Fibroblast of gingiva (primary cell): ENCODE measurements around the gene LHPP.

ENCODE experiments used
- DNase-seq: peaks from one replicate; pipeline ENCODE4 v3.0.0-alpha.2; 2011; ENCODE audit warnings: low read depth

The LHPP gene

DNA sequence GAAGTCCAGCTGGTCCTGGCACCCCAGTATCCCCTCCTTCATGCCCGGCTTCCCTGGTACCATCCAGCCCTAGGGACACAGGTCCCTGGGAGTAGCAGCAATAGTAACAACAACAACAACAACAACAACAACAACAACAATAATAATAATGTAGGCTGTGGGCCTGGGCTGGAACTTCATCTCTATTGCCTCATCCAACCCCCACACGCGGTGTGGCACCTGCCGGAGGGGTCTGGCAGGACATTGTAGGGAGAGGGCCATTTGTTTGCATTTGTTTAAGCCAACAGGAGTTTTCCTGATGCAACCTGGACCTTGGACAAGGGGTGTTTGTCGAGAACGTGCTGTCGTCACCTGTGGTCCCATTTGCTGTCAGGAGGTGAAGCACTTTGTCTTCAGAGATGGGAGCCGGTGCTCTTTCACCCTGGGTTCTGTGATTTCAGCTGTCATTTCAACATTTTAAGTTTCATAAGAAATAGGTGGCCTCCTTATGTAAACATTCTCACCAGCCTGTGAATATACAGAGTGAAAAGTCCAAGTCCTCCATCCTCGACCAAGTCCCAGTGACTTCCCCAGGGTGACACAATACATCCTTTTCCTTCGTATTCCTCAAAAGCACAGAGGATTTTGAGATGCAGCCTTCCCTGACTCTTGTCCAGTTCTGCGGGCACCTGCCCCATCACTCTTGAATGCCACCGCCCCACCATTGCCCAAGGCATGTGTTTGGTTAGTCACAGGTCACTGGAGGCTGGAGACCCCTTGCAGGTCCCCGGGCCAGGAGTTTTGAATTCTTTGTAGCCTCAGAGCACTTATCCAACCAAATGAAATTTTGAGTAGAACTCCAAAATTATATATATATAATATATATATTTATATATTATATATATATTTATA, 9.2 kb downstream of the LHPP start:
- no peak for DNase-seq

DNA sequence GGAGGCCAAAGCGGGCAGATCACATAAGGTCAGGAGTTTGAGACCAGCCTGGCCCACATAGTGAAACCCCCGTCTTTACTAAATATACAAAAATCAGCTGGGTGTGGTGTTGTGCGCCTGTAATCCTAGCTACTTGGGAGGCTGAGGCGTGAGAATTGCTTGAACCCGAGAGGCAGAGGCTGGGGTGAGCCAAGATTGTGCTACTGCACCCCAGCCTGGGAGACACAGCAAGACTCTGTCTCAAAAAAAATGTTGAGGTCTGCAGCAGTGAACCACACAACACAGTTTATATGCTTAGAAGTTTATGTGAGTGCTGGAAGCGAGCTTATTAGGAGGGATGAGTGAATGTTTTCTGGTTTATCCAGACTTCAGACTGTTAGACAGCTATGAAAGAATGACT, 10.4 kb downstream of the LHPP start:
- no peak for DNase-seq

DNA sequence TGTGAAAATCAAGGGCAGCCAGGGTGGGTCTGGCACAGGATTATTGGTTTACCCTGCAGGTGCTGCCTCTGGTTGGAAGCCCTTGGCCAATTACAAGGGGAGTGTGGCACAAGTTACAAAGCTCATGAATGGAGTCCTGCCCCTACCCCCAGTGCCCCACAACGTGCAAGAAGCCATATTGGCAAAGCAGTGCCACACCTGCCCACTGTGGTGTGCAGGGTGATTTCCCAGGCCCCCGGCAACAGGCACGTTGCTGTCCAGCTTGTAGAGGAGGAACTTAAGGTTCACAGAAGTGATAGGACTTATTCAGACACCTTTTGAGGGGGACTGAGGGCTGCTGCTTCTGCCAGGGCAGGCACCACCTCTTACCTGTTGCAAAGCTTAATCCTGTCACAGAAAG, 11.4 kb downstream of the LHPP start:
- no peak for DNase-seq

DNA sequence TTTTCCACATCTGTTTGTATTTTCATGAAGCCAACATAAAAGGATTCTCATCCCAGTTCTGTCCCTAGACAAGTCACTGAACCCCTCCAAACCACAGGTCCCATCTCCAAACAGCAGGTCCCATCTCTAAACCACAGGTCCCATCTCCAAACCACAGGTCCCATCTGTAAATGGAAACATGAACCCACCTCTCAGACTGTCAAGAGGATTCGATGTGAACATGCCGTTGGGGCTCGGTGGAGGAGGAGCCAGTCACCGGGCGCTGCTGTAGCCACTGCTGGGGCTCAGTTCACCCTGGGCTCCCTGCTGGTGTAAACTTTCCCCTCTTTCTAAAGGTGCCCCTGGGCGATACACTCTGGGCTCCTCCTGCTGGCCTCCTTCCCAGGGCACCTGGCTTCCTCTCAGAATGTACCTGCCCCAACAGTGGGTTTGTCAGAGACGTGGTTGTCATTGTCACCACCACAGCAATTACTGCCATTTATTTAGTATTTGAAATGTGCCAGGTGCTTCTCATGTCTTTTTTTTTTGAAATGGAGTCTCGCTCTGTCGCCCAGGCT, 13.0 kb downstream of the LHPP start:
- no peak for DNase-seq

DNA sequence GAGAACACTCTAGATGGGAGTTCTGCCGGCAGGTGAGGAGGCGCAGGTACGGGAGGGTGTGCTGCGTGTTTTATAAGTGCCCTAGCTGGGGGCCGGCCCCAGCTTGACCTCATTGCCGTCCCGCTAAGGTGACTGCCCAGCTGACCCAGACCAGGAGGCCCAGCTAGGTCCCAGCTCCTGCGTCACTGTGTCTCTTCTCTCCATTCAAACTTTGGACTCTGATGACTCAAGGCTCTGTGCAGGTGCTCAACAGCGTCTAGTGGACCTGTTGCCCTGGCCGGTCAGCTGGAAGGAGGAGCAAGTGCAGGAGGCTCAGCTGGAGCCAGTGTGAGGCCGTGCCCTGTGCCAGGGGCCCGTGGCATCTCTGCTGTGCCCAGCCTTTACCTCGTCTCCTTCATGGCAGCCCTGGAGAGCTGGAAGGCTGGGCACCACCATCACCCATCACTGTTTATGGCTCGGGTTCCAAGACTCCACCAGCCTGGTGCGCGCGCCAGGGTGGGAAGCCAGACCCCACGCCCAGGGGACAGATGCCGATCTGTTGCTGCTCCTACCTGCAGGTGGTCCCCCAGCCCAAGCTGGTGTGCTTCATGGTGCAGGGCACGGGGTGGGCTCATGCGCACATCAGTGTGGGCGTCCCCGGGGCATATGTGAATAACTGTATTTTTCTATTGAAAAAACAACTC, 14.6 kb downstream of the LHPP start:
- no peak for DNase-seq

DNA sequence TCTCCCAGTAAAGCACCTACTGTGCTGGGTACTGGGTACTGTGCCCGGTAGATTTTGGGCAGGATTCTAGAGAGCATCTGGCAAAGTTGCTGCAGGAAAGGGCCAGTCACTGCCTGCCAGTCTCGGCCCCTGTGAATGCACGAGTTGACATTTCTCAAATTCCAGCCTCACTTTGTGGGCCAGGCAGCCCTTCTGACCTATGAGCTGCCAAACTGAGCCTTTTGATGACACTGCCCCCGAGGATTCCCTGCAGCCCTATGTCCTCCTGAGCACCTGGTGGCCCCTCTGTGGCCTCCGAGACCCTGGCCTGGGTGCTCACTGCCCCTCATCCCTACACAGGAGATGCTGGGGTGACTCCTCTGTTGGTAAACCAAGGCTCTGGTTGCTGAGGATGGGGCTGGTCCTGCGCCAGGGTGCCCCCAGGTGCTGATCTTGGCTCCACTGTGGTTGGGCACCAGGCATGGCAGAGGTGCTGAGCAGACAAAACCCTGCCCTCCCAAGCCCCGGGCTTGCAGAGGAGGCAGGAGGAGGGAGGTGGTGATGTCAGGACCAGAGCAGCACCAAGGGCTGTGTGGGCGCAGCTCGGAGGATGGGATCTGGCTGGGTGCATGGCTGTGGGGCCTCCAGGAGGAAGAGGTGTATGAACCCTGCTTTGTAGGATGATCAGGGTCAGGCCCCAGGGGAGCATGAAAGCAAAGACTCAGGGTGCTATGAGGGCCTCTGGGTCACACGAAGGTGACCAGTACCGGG, 16.2 kb downstream of the LHPP start:
- DNase-seq = no peak

DNA sequence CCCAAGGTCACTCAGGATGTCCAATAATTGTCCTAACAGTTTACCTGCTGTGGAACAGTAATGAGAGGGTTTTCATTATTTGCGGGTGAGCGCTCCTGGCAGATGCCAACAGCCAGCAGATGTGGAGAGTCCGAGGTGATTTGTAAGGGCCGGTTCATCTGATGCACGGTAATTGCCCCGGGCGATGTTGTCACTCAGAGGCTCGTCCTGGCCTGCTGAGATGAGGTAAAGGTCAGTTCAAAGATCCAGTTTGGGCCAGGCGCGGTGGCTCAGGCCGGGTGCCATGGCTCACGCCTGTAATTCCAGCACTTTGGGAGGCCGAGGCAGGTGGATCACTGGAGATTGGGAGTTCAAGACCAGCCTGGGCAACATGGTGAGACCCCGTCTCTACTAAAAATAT, 16.9 kb downstream of the LHPP start:
- DNase-seq = no peak

DNA sequence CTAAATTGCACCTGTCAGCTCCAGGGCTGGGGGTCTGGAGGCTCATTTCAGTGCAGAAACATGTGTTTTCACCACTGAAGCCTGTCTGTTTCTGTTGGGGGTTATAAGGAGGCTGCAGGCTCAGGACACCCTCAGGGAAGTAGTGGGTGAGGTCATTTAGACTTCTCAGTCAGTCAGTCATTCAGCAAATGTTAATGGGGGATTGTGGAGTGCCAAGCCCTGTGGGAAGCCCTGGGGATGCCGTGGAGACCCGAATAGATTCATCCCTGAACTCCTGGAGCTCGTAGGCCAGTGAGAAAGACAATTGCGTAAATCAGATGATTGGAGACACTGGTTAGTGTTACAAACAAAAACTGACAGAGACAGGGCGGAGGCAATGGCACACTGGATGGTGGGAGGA, 19.2 kb downstream of the LHPP start:
- no peak for DNase-seq

DNA sequence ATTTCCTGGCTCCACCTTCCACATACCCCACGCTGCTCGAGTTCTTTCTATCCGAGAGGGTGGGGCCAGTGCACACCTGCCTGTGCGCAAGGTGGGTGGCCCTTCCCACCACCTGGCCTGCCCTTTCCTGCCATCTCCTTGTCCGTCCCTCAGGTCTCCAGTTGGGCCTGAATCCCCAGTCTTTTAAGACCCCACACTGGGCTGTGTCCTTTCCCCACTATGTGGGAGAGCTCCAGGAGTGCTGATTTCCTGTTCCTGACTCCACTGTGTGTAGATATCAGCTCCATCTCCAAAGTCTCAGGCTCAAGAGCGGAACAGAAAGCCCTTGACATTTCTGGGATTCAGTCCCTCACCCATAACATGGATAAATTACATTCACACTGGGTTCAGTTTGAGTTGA, 20.1 kb downstream of the LHPP start:
- DNase-seq = no peak

DNA sequence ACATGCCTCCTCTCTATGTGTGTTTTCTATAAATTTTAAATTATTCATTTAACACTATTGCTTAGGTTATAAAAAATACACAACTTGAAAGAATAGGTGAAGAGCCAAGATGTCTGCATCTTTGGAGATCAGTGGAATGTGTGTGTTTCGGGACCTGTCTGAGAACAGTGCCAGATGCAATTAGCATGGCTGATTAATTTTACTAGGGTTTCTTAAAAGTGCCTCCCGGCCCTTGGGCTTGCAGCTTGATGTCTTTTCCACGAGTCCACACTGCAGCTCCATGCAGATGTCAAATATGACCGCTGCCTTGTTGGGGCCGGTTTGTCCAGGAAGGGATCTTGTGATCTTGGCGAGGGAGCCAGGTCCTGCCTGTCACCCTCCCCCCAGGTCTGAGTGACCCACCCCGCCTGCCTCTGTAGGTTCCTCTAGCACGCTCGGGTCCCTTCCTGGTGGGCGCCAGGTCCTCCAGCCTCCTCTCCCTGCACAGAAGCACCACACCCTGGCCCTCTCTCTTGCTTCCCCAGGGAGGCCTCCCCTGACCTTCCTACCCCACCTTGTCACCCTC, 20.7 kb downstream of the LHPP start:
- no peak for DNase-seq

DNA sequence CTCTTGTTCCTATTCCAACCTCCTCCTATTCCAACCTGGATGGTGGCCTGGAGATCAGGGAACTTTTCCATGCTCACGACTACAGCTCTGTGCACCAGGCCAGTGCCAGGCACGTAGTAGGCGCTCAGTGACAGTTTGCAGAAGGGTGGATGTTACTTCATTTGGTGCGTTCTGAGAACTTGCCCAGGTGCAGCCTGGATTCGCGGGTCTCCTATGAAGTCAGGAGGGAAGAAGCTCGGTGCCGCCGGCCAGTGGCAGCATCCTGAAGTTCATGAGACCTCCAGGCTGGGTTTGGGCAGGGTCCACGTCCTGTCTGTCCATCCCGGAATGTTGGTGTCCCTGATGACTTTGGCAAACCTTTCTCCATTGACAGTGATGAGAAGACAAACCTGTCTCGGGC, 21.3 kb downstream of the LHPP start:
- no peak for DNase-seq

DNA sequence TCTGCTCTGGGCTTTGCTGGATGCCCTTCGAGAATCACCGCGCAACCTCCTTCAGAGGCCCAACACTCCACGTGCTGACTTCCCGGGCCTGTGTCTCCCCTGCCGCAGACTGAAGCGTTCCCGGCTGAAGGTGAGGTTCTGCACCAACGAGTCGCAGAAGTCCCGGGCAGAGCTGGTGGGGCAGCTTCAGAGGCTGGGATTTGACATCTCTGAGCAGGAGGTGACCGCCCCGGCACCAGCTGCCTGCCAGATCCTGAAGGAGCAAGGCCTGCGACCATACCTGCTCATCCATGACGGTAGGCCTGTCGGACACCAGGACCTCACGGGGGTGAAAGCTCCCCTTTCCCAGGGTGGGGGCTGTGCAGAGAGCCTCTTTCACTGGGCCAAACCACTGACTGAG, 22.4 kb downstream of the LHPP start:
- no peak for DNase-seq

DNA sequence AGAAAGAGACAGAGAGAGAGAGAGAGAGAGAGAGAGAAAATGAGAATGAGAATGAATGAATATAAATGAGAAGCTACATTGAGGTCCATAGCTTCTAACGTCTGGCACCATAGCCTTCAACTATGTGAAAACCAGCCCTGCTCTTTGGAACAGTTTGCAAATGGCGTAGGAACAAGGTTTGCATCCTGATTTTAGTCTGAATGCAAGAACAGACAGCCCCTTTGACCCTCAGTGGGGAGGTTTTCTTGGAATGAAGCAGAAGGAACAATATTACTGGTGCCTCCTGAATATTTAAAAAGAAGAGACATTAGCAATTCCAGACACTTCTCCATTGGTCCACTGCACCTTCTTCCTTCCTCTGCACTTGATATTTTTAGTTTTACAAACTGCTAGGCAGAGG, 23.0 kb downstream of the LHPP start:
- no peak for DNase-seq

DNA sequence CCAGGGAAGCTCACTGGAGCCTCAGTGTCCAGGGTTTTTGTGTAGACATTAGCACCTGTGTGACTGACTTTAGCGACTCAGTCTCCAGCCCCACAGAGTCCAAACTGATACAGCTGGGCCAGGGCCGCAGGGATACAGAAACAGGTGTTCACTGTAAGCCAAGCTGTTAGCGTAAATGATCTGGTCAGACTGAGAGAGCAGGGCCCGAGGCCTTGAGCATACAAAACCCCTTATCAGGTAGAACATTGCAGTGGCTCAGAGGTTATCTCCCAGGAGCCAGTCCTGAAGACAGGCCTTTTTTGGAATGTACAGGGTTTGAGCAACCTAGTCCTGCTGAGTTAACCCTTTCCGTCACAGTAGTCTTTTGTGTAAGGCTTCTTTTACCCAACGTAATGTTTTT, 25.0 kb downstream of the LHPP start:
- no peak for DNase-seq

DNA sequence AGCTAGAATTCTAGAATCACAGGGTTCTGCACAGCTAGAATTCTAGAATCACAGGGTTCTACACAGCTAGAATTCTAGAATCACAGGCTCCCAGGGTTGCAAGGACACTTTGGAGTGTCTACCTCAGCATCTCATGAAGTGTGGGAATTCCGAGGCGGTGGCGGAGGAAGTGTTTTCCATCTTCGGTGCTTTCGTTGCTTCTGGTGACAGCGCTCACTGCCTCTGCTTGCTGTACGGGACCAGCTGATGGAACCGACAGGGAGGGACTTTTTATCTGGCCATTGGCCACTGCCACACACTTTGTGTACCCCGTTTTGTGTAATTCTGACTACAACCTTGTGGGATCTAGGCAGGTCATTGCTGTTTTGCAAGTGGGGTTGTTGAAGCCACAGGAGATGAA, 29.5 kb downstream of the LHPP start:
- no peak for DNase-seq

DNA sequence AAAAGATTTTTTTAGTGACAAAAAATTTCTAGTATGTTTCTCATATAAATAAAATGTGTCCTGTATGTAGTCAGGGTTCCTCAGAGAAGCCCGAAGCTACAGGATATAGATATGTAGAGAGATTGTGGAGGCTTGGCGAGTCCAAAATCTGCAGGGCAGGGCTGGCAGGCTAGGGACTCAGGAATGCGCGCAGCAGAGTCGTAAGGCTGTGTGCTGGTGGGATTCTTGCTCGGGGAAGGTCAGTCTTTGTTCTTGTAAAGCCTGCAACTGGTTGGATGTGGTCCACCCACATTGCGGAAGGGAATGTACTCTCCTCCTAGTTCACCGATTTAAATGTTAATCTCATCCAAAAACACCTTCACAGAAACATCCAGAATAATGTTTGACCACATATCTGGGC, 30.6 kb downstream of the LHPP start:
- DNase-seq = no peak

DNA sequence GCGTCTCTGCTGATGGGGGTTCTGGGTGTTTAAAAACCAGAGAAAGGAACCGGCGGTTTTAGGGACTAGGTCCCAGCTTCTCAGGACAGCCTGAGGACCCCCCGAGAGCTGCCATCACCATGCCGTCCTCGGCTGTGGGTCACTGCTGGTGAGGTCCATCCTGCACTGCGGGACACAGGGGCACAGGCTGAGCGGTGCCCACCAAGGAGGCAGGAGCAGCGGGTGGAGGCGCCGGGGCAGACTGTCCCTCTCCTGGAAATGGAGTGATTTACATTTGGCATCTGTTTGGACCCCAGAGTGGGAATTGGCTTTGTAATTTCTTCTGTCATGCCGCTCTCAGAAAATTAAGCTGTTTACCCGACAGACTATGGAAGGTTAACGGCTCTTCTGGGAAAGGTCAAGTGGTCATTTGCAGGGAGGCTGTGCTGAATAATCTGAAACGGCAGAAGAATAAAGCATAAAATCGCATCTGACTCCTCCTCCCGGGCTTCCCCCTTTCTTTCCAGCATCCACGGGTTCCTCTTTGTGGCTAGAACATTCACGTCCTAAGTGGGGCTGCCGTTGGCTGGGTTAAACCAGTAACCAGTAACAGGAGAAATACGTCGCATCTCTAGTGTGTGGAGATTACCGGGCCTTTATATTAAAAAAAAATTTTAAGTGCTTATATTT, 31.7 kb downstream of the LHPP start:
- no peak for DNase-seq

DNA sequence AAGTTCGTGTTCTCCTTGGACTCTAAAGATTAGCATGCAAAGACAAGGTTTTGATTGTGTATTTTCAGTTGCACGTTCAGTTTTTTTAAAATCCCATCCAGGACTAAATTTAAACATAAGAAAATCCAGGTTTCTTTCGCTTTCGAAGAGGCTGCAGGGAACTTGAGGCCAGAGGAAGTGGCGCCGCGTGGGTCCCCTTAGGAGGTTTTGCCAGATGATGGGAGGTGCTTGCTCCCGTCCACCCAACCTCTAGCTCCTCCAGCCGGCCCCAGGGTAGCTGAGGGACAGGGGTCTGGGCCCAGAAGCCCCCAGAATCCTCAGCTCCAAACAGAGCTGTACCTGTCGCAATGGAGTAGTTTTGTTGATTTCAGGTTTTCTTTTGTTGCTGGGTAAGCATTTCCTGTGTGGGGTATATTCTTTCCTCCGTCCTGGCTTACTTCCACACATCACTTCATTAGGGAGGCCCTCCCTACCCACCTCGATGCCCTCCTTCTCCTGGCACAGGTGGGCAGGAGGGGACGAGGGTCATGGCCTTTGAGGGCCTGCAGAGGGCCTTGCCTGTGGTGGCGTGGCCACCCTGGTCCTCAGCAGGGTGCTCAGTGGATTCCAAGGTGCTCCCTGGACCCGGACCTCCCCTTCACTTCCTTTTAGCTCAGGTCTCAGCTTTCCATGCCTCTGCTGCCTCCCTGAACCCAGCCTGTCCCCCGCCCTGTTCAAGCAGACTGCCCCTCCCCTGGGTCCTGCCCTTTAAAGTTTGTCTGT, 32.6 kb downstream of the LHPP start:
- DNase-seq = no peak

DNA sequence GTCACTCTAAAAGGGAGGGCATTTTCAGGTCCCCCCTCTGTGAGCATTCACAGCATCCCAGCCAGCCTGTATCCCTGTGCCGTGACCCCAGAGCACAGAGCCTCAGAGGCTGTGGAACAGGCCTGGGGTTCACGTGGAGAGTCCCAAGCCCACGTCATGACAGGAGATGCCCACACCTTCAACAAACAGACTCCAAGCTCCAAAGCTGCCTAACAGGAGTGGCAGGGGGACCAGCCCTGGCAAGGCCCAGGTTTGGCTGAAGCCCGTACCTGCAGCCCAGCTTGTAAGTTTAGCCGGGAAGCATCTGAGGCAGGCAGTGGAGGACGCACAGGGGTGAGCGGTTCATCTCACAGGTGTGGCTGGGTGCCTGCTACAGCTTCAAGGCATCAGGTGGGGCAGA, 33.5 kb downstream of the LHPP start:
- no peak for DNase-seq

DNA sequence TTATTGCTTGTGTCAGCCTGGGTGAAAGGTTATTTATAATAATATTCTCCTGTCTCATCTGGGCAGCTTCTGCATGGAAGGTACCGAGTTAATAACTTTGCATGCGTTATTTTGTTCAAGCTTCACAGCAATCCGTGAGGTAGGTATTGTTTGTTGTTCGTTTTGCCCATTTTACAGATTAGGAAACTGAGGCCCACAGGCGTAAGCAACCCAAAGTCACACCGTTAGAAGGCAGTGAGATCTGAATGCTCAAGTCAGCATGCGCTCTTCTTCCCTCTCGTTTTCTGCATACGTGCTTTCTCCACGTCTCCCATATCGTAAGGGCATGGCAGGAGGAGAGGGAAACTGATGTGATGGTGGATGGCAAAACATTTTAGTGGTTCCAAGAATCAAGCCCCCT, 34.1 kb downstream of the LHPP start:
- no peak for DNase-seq

DNA sequence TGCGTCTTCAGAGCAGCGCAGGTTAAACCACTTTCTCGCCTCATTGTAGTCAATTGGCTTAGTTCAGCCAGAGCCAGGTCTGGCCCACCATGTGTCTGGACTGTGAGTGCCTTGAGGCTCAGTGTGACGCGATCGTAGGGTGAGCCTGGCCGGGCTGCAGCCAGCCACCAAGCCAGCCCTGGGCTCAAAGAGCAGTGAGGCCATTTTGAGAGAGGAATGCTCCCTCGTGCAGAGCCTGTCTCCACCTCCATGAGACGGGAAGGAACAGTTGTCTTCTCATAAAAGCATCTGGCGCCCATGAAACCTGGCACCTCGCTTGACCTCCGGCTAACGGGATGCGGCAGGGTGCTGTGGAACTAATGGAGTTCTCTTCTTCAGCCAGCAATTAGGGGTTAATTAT, 34.5 kb downstream of the LHPP start:
- no peak for DNase-seq
